Smooth muscle cell (in vitro differentiated cells): ENCODE results near the gene ZNF292. TPM values are rescaled to one million over a fixed set of nuclear protein-coding genes. Genes with fewer than 3 reads are reported as not detected.
A peak's percentile ranks its signal among the peaks of the same experiment; 100 is the strongest.

Experiments used
- DNase-seq: peaks from one replicate; lab custom pipeline; 2025; ENCODE audit not compliant: unreplicated experiment; lab: John Stamatoyannopoulos, UW
- H2AFZ ChIP-seq: fragments of 200-600 bp; sonication (generic); 2 replicates; pipeline ENCODE4 v1.6.0; 2016; ENCODE audit warnings: antibody characterized with exemption, low read depth, mild to moderate bottlenecking
- H3F3A ChIP-seq: fragments of 200-600 bp; sonication (generic); 2 replicates; pipeline ENCODE4 v1.6.0; 2017; ENCODE audit warnings: antibody characterized with exemption, low read depth
- H3K27ac ChIP-seq: fragments of 200-600 bp; sonication (generic); 2 replicates; pipeline ENCODE4 v1.5.1; 2016; ENCODE audit warnings: low read depth, mild to moderate bottlenecking
- H3K27me3 ChIP-seq: fragments of 200-600 bp; sonication (generic); 2 replicates; pipeline ENCODE4 v1.6.1; 2016; ENCODE audit warnings: low read depth, mild to moderate bottlenecking
- H3K36me3 ChIP-seq: fragments of 200-600 bp; sonication (generic); 2 replicates; pipeline ENCODE4 v1.5.1; 2016; ENCODE audit warnings: low read depth
- H3K4me1 ChIP-seq: fragments of 200-600 bp; sonication (generic); 2 replicates; pipeline ENCODE4 v1.5.1; 2016; ENCODE audit warnings: low read depth
- H3K4me2 ChIP-seq: fragments of 200-600 bp; sonication (generic); 2 replicates; pipeline ENCODE4 v1.6.0; 2016; ENCODE audit warnings: mild to moderate bottlenecking
- H3K4me3 ChIP-seq: fragments of 200-600 bp; sonication (generic); 2 replicates; pipeline ENCODE4 v1.5.1; 2016; ENCODE audit warnings: mild to moderate bottlenecking
- H3K79me2 ChIP-seq: fragments of 200-600 bp; sonication (generic); 2 replicates; pipeline ENCODE4 v1.6.0; 2016; ENCODE audit warnings: low read depth, mild to moderate bottlenecking
- H3K9ac ChIP-seq: fragments of 200-600 bp; sonication (generic); 2 replicates; pipeline ENCODE4 v1.6.0; 2016; ENCODE audit warnings: low read depth
- H3K9me3 ChIP-seq: fragments of 200-600 bp; sonication (generic); replicated peaks from 2 replicates; pipeline ENCODE4 v1.5.1; 2016; ENCODE audit warnings: low read depth
- H4K20me1 ChIP-seq: fragments of 200-600 bp; sonication (generic); 2 replicates; pipeline ENCODE4 v1.6.0; 2016; ENCODE audit warnings: low read depth
- CTCF ChIP-seq: fragments of 200-600 bp; sonication (generic); IDR thresholded peaks from 2 replicates; pipeline ENCODE4 v1.5.1; 2017; ENCODE audit warnings: borderline replicate concordance, mild to moderate bottlenecking, antibody characterized with exemption; ENCODE audit not compliant: insufficient read depth, poor library complexity, severe bottlenecking
- WGBS: methylation state at CpG from one replicate; pipeline ENCODE4 v1.1.7; 2016; ENCODE audit warnings: low lambda C conversion rate; 5-methylcytosine and 5-hydroxymethylcytosine counted together
- polyA plus RNA-seq: library from polyadenylated mRNA; unstranded; fragments of >200 nt; fragmentation: Nextera tagmentation; extraction: Ambion mirVana; gene quantifications from 2 replicates; pipeline ENCODE4 v1.2.1, GENCODE V29; 2016
- total RNA-seq: library from RNA; depleted of rRNA; stranded (reverse); fragments of >200 nt; gene quantifications from 2 replicates; pipeline ENCODE4 v1.2.3, GENCODE V29; 2014

Gene ZNF292
- total and polyA plus RNA-seq, 2 experiments from 2014 or later, result 29.4 to 50.3 TPM

GRCh38 chr6:87282743-87283142 is 127.4 kb downstream of the ZNF292 start:
- Histone ChIP-seq H3K4me2 (peak overlapping the region; percentile 20), H3K36me3 (no peaks in the 10 kb centered on the region), H4K20me1 (no peaks in the 10 kb centered on the region), H3K4me3 (no peak overlapping the region), H3K27ac (peak overlapping the region; percentile 14), H3F3A (no peaks in the 10 kb centered on the region), H3K27me3 (no peaks in the 10 kb centered on the region), H3K4me1 (no peaks in the 10 kb centered on the region), H2AFZ (no peak overlapping the region), H3K79me2 (no peaks in the 10 kb centered on the region), H3K9ac (no peak overlapping the region), H3K9me3 (no peaks in the 10 kb centered on the region)
- no peak for TF ChIP-seq CTCF
- WGBS, result 93% methylated on average over 1 of the region's 1 CpG
- DNase-seq, result no peak

GRCh38 chr6:87283461-87283860 is 128.1 kb downstream of the ZNF292 start:
- Histone ChIP-seq H4K20me1 (no peaks in the 10 kb centered on the region), H3K79me2 (no peaks in the 10 kb centered on the region), H3K27me3 (no peaks in the 10 kb centered on the region), H3K27ac (no peak overlapping the region), H2AFZ (no peak overlapping the region), H3K36me3 (no peaks in the 10 kb centered on the region), H3K9ac (no peak overlapping the region), H3F3A (no peaks in the 10 kb centered on the region), H3K4me2 (no peak overlapping the region), H3K4me1 (no peaks in the 10 kb centered on the region), H3K9me3 (no peaks in the 10 kb centered on the region), H3K4me3 (no peak overlapping the region)
- no peak for DNase-seq
- 90% methylated on average over 3 of the region's 3 CpGs for WGBS
- no peak for TF ChIP-seq CTCF

DNA sequence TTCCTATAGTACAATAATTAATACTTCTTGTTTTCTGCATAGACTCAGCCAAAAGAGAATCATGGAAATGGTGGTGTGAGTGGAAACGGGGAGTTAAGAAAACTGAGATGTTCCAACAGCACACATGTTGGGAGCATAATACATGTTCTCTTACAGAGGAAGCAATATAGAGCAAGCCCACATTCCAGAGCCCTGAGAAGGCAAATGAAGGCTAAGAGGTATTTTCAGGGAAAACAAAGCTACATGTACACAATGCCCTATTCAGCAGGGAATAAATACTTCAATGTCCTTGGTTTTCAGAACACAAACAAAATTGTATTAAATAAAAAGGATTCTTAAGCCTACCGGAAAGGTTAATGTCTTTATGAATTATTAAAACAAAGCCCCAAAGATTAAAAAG is 131.9 kb downstream of the ZNF292 start:
- Histone ChIP-seq H3K4me1 (no peaks in the 10 kb centered on the region), H3K4me3 (no peak overlapping the region), H2AFZ (no peak overlapping the region), H3K36me3 (no peaks in the 10 kb centered on the region), H3K27ac (no peak overlapping the region), H3F3A (no peaks in the 10 kb centered on the region), H4K20me1 (no peaks in the 10 kb centered on the region), H3K4me2 (no peak overlapping the region), H3K27me3 (no peaks in the 10 kb centered on the region), H3K9ac (no peak overlapping the region), H3K9me3 (no peaks in the 10 kb centered on the region), H3K79me2 (no peaks in the 10 kb centered on the region)
- TF ChIP-seq CTCF, result no peak
- no peak for DNase-seq
- WGBS, result 85% methylated on average over 2 of the region's 2 CpGs

GRCh38 chr6:87289571-87289970 is 134.2 kb downstream of the ZNF292 start:
- Histone ChIP-seq H3F3A (no peaks in the 10 kb centered on the region), H3K27me3 (no peaks in the 10 kb centered on the region), H3K4me3 (no peak overlapping the region), H3K9ac (no peak overlapping the region), H3K4me1 (no peaks in the 10 kb centered on the region), H2AFZ (no peak overlapping the region), H3K27ac (no peak overlapping the region), H3K79me2 (no peaks in the 10 kb centered on the region), H4K20me1 (no peaks in the 10 kb centered on the region), H3K4me2 (no peak overlapping the region), H3K36me3 (no peaks in the 10 kb centered on the region), H3K9me3 (no peaks in the 10 kb centered on the region)
- 92% methylated on average over 3 of the region's 3 CpGs for WGBS
- DNase-seq, result no peak
- no peak for TF ChIP-seq CTCF
